Parathyroid adenoma (tissue), 2 donors: ENCODE measurements around the gene PEF1.

Source experiments
- H2AFZ ChIP-seq: fragments of 300-600 bp; sonication (generic); one replicate; pipeline ENCODE4 v1.7.0; 2017; ENCODE audit warnings: antibody characterized with exemption, mild to moderate bottlenecking
- H3K27ac ChIP-seq: fragments of 300-600 bp; sonication (generic); one replicate; pipeline ENCODE4 v1.7.0; 2017
- H3K27me3 ChIP-seq: fragments of 300-600 bp; sonication (generic); one replicate; pipeline ENCODE4 v1.7.0; 2017; ENCODE audit warnings: low read length; ENCODE audit not compliant: control insufficient read depth, insufficient read depth
- H3K36me3 ChIP-seq: fragments of 300-600 bp; sonication (generic); one replicate; pipeline ENCODE4 v1.7.0; 2017; ENCODE audit warnings: low read length; ENCODE audit not compliant: control insufficient read depth, insufficient read depth
- H3K4me1 ChIP-seq: fragments of 300-600 bp; sonication (generic); one replicate; pipeline ENCODE4 v1.7.0; 2017; ENCODE audit warnings: control low read depth
- H3K4me2 ChIP-seq: fragments of 300-600 bp; sonication (generic); one replicate; pipeline ENCODE4 v1.7.0; 2017; ENCODE audit warnings: low read length
- H3K4me3 ChIP-seq: fragments of 300-600 bp; sonication (generic); one replicate; pipeline ENCODE4 v1.7.0; 2017; ENCODE audit warnings: low read depth, low read length
- H3K79me2 ChIP-seq: fragments of 300-600 bp; sonication (generic); one replicate; pipeline ENCODE4 v1.7.0; 2017; ENCODE audit warnings: control low read depth
- H3K9ac ChIP-seq: fragments of 300-600 bp; sonication (generic); one replicate; pipeline ENCODE4 v1.7.0; 2017; ENCODE audit warnings: mild to moderate bottlenecking
- H3K9me3 ChIP-seq: fragments of 300-600 bp; sonication (generic); one replicate; pipeline ENCODE4 v1.7.0; 2017; ENCODE audit warnings: low read length; ENCODE audit not compliant: control insufficient read depth
- TF ChIP-seq, protein P1 (sequence below): fragments of 300-600 bp; sonication (generic); IDR thresholded peaks from one replicate; pipeline ENCODE4 v1.7.0; 2017; ENCODE audit warnings: antibody characterized with exemption, mild to moderate bottlenecking
- donor health status: primary hyperparathyroidism.

PEF1 gene

DNA sequence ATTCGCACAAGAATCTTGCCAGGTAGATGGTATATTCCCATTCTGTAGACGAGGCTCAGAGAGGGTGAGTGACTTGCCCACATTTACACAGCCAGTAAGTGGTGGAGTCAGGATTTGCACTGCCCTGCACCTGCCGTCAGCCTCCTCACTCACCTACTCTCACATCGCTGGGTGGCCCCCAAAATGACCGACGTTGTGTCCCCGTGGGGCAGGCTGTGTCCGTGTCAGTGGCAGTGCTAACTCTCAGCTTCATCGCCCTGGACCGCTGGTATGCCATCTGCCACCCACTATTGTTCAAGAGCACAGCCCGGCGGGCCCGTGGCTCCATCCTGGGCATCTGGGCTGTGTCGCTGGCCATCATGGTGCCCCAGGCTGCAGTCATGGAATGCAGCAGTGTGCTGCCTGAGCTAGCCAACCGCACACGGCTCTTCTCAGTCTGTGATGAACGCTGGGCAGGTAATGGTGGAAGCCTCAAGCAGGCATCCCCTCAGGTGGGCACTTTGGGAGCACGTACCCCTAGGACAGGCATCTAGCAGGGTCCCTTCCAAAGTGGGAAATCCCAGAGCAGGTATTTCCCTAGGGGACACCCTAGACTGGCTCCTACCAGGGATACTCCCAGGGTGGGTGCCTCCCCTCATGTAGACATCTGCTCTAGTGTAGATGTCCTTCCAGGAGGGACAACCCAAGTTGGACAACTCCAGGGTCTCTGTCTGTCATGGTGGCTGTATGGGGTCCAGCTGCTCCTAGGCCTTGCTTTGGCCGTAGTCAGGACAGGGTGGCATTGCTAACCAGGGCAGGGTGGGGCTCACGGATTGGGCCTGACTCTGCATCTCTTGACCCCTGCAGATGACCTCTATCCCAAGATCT, 23.8 kb downstream of the PEF1 start:
- no peaks in the 10 kb centered on the region for H3K9me3 ChIP-seq
- H3K36me3 ChIP-seq, result no peaks in the 10 kb centered on the region
- H3K9ac ChIP-seq, result no peak overlapping the region
- no peaks in the 10 kb centered on the region for H3K4me1 ChIP-seq
- H3K79me2 ChIP-seq, result no peaks in the 10 kb centered on the region
- no peak overlapping the region for H3K27ac ChIP-seq
- H3K27me3 ChIP-seq, result no peaks in the 10 kb centered on the region
- TF ChIP-seq, protein P1, sequence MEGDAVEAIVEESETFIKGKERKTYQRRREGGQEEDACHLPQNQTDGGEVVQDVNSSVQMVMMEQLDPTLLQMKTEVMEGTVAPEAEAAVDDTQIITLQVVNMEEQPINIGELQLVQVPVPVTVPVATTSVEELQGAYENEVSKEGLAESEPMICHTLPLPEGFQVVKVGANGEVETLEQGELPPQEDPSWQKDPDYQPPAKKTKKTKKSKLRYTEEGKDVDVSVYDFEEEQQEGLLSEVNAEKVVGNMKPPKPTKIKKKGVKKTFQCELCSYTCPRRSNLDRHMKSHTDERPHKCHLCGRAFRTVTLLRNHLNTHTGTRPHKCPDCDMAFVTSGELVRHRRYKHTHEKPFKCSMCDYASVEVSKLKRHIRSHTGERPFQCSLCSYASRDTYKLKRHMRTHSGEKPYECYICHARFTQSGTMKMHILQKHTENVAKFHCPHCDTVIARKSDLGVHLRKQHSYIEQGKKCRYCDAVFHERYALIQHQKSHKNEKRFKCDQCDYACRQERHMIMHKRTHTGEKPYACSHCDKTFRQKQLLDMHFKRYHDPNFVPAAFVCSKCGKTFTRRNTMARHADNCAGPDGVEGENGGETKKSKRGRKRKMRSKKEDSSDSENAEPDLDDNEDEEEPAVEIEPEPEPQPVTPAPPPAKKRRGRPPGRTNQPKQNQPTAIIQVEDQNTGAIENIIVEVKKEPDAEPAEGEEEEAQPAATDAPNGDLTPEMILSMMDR, result no peak
- H3K4me3 ChIP-seq, result no peak overlapping the region
- H3K4me2 ChIP-seq, result no peak overlapping the region
- no peak overlapping the region for H2AFZ ChIP-seq

DNA sequence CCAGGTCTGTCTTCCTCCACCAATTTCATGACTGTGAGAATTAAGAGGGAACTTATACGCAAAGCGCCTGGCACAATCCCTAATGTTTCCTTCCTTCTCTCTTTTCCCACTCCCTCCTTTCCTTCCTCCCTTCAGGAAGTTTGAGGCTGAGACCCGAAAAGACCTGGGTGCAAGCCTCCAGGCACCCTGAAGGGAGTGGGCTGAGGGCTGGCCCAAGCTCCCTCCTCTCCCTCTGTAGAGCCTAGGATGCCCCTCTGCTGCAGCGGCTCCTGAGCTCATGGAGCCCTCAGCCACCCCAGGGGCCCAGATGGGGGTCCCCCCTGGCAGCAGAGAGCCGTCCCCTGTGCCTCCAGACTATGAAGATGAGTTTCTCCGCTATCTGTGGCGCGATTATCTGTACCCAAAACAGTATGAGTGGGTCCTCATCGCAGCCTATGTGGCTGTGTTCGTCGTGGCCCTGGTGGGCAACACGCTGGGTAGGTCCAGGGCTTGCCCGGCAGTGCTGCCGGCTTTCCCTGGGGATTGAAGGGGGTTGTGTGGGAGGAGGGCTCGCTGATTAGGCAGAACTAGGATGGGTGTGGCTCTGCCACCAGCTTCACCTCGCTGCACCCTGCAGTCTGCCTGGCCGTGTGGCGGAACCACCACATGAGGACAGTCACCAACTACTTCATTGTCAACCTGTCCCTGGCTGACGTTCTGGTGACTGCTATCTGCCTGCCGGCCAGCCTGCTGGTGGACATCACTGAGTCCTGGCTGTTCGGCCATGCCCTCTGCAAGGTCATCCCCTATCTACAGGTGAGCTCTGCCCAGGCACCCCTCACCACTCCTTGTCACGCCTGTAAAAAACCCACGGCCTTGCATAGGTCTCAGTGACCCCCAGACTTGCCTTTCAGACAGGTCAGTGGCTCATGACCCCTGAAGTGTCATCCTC, 25.5 kb downstream of the PEF1 start:
- Histone ChIP-seq H3K9me3 (no peaks in the 10 kb centered on the region), H3K4me1 (no peaks in the 10 kb centered on the region), H2AFZ (no peak overlapping the region), H3K79me2 (no peaks in the 10 kb centered on the region), H3K27ac (no peak overlapping the region), H3K9ac (no peak overlapping the region), H3K36me3 (no peaks in the 10 kb centered on the region), H3K27me3 (no peaks in the 10 kb centered on the region), H3K4me3 (no peak overlapping the region), H3K4me2 (no peak overlapping the region)
- TF ChIP-seq, protein P1, result no peak

DNA sequence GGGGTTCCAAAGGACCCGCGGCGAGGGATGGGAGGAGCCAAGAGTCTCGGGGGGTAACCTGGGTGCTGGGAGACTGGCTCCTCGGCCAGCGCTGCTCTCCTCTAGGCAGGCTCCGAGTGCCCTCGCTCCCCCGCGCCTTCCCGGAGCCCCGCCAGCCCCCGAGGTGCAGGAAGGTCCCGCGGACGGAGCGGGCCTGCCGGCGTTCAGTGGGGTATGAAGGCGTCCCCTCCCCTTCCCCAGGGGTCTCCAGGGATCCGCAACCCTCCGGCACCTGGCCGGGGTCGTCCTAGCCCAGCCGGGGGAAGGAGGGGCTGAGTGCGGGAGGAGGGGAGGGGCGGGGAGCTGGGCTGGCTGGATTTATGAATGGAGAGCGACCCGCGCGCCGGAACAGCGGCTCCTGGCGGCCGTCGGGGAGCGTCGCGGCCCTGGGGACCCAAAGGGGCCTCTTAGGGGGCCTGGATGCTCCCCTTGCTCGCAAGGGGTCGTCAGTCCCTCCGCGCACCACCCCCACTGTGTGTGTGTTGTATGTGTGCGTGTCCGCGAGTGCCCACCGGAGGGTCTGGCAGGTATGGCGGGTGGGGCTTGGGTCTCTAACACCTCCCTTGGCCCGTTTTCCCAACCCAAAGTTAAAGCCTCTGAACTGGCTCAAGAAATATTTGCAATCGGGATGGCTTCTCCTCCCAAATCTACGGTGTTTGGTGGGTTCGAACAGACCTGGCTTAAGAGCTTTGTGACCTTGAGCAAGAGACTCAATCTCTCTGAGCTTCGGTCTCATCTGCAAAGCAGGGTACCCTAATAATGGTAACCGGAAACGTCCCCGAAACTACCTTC, 26.5 kb downstream of the PEF1 start:
- TF ChIP-seq, protein P1, result peak; percentile 57
- Histone ChIP-seq H3K27me3 (no peaks in the 10 kb centered on the region), H3K4me3 (peak overlapping the region; percentile 32), H3K9ac (no peak overlapping the region), H3K36me3 (no peaks in the 10 kb centered on the region), H3K4me2 (peak overlapping the region; percentile 78), H3K4me1 (no peaks in the 10 kb centered on the region), H3K79me2 (no peaks in the 10 kb centered on the region), H3K27ac (no peak overlapping the region), H2AFZ (peak overlapping the region; percentile 66), H3K9me3 (no peaks in the 10 kb centered on the region)

DNA sequence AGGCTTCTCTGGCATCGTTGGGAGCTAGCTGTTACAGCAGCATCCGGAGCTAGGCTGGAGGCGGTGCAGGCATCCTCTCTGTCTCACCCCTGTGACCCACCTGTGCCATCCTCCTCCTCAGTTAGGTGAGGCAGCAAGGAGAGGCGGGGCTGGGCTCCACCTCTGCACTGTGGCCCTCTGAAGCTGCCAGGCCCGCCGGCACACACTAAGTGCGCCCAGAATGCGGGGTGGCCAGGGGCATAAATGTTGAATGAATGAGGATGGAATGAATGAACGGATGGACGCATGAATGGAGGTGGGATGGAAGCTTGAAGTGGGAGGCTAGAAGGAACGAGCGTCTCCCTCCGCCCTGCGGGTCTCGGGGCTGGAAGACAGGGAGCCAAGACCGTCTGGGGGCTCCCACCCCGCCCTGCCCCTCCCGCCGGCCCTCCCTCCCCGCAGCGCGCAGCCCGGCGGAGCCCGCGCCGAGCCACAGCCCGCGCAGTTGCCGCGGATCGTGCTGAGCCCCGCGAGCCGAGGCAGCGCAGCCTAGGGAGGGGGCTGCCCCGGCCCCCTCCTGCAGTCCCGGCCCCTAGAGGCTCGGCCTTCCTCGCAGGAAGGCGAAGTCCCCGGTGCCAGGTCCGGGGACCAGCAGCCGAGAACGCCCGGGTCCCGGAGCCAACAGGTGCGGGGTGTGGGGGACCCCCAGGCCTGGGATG, 27.3 kb downstream of the PEF1 start, which contains the start of gene HCRTR1:
Gene HCRTR1 (plus strand): TSS at position 472 of the 698 bp plus-strand sequence. CDS start 1,504 bp downstream, outside the sequence.
- Histone ChIP-seq H3K79me2 (no peaks in the 10 kb centered on the region), H3K4me1 (no peaks in the 10 kb centered on the region), H3K27me3 (no peaks in the 10 kb centered on the region), H3K4me3 (peak within 1 kb of the TSS; percentile 32), H2AFZ (peak within 1 kb of the TSS; percentile 66), H3K4me2 (peak within 1 kb of the TSS; percentile 78), H3K27ac (no peak within 1 kb of the TSS), H3K9me3 (no peaks in the 10 kb centered on the region), H3K36me3 (no peaks in the 10 kb centered on the region), H3K9ac (no peak within 1 kb of the TSS)
- TF ChIP-seq, protein P1, result no peak
